Muscle layer of duodenum (tissue), 2 donors: Measurements from ENCODE around the gene HHATL.

Source experiments
- H3K27ac ChIP-seq: one replicate; pipeline ENCODE4 v1.7.0; 2013; ENCODE audit warnings: mild to moderate bottlenecking, low read length
- H3K27me3 ChIP-seq: one replicate; pipeline ENCODE4 v1.7.0; 2013; ENCODE audit warnings: low read depth, mild to moderate bottlenecking, control low read depth, low read length
- H3K36me3 ChIP-seq, 2 donors: one replicate each; pipeline ENCODE4 v1.7.0; 2013; ENCODE audit warnings: low read length in 2 of 2, control low read depth in 1 of 2, mild to moderate bottlenecking in 1 of 2; ENCODE audit not compliant: insufficient read depth in 2 of 2, control insufficient read depth in 1 of 2
- H3K4me1 ChIP-seq, 2 donors: one replicate each; pipeline ENCODE4 v1.7.0; 2013; ENCODE audit warnings: low read length in 2 of 2, mild to moderate bottlenecking in 2 of 2, control low read depth in 1 of 2, moderate library complexity in 1 of 2; ENCODE audit not compliant: insufficient read depth in 2 of 2, control insufficient read depth in 1 of 2
- H3K4me3 ChIP-seq, 2 donors: one replicate each; pipeline ENCODE4 v1.7.0; 2013; ENCODE audit warnings: low read length in 2 of 2, low read depth in 1 of 2, mild to moderate bottlenecking in 1 of 2
- H3K9me3 ChIP-seq, 2 donors: one replicate each; pipeline ENCODE4 v1.7.0; 2013; ENCODE audit warnings: low read length in 2 of 2, control low read depth in 1 of 2, mild to moderate bottlenecking in 1 of 2; ENCODE audit not compliant: control insufficient read depth in 1 of 2
- donor health status: healthy.

HHATL gene

GRCh38 chr3:42664438-42664803 is 38.2 kb downstream of the HHATL start:
- Histone ChIP-seq H3K36me3 (no peaks in the 10 kb centered on the region), H3K4me1 (peaks cover 7 to 32% of the 10 kb centered on the region in 2 donors), H3K27ac (no peak overlapping the region), H3K9me3 (no peaks in the 10 kb centered on the region), H3K4me3 (no peak overlapping the region), H3K27me3 (no peaks in the 10 kb centered on the region)

GRCh38 chr3:42663581-42664437 is 38.8 kb downstream of the HHATL start:
- no peak overlapping the region for H3K27ac ChIP-seq
- no peaks in the 10 kb centered on the region for H3K9me3 ChIP-seq
- H3K36me3 ChIP-seq = peaks cover 0 to 4% of the 10 kb centered on the region in 2 donors
- no peak overlapping the region for H3K4me3 ChIP-seq
- peaks cover 7 to 34% of the 10 kb centered on the region in 2 donors for H3K4me1 ChIP-seq
- H3K27me3 ChIP-seq = no peaks in the 10 kb centered on the region

- no peak overlapping the region for H3K27ac ChIP-seq
- H3K9me3 ChIP-seq = no peaks in the 10 kb centered on the region
- H3K4me3 ChIP-seq = no peak overlapping the region
- peaks cover 0 to 10% of the 10 kb centered on the region in 2 donors for H3K36me3 ChIP-seq
- H3K4me1 ChIP-seq = peaks cover 6 to 31% of the 10 kb centered on the region in 2 donors
- no peaks in the 10 kb centered on the region for H3K27me3 ChIP-seq
Observed at GRCh38 chr3:42662813-42663535, 39.6 kb downstream of the HHATL start.

GRCh38 chr3:42662037-42662812 is 40.4 kb downstream of the HHATL start:
- H3K27me3 ChIP-seq = no peaks in the 10 kb centered on the region
- H3K4me3 ChIP-seq = no peak overlapping the region
- peaks cover 0 to 10% of the 10 kb centered on the region in 2 donors for H3K36me3 ChIP-seq
- H3K4me1 ChIP-seq = peaks cover 0 to 23% of the 10 kb centered on the region in 2 donors
- no peak overlapping the region for H3K27ac ChIP-seq
- no peaks in the 10 kb centered on the region for H3K9me3 ChIP-seq

- Histone ChIP-seq H3K4me3 (no peak overlapping the region), H3K4me1 (peaks cover 0 to 17% of the 10 kb centered on the region in 2 donors), H3K36me3 (peaks cover 0 to 10% of the 10 kb centered on the region in 2 donors), H3K9me3 (no peaks in the 10 kb centered on the region), H3K27me3 (no peaks in the 10 kb centered on the region), H3K27ac (no peak overlapping the region)
Observed at GRCh38 chr3:42661593-42662022, 41.0 kb downstream of the HHATL start.

- Histone ChIP-seq H3K4me3 (no peak overlapping the region), H3K4me1 (peaks cover 0 to 16% of the 10 kb centered on the region in 2 donors), H3K9me3 (no peaks in the 10 kb centered on the region), H3K27me3 (no peaks in the 10 kb centered on the region), H3K36me3 (peaks cover 0 to 10% of the 10 kb centered on the region in 2 donors), H3K27ac (no peak overlapping the region)
Observed at GRCh38 chr3:42660898-42661297, 41.7 kb downstream of the HHATL start.

GRCh38 chr3:42660131-42660715 is 42.4 kb downstream of the HHATL start:
- no peak overlapping the region for H3K27ac ChIP-seq
- no peaks in the 10 kb centered on the region for H3K9me3 ChIP-seq
- H3K4me3 ChIP-seq = no peak overlapping the region
- H3K4me1 ChIP-seq = peaks cover 2 to 23% of the 10 kb centered on the region in 2 donors
- no peaks in the 10 kb centered on the region for H3K27me3 ChIP-seq
- peaks cover 0 to 10% of the 10 kb centered on the region in 2 donors for H3K36me3 ChIP-seq

GRCh38 chr3:42659451-42660130 is 43.0 kb downstream of the HHATL start:
- Histone ChIP-seq H3K4me1 (peaks cover 3 to 27% of the 10 kb centered on the region in 2 donors), H3K27ac (no peak overlapping the region), H3K27me3 (no peaks in the 10 kb centered on the region), H3K4me3 (no peak overlapping the region), H3K36me3 (peaks cover 0 to 11% of the 10 kb centered on the region in 2 donors), H3K9me3 (no peaks in the 10 kb centered on the region)

- Histone ChIP-seq H3K4me3 (no peak overlapping the region), H3K27me3 (no peaks in the 10 kb centered on the region), H3K27ac (no peak overlapping the region), H3K9me3 (no peaks in the 10 kb centered on the region), H3K36me3 (peaks cover 0 to 12% of the 10 kb centered on the region in 2 donors), H3K4me1 (peaks cover 3 to 27% of the 10 kb centered on the region in 2 donors)
Observed at GRCh38 chr3:42658771-42659390, 43.7 kb downstream of the HHATL start.

GRCh38 chr3:42658091-42658770 is 44.4 kb downstream of the HHATL start:
- Histone ChIP-seq H3K27ac (no peak overlapping the region), H3K9me3 (no peaks in the 10 kb centered on the region), H3K4me3 (no peak overlapping the region), H3K36me3 (peaks cover 0 to 12% of the 10 kb centered on the region in 2 donors), H3K4me1 (peaks cover 8 to 34% of the 10 kb centered on the region in 2 donors), H3K27me3 (no peaks in the 10 kb centered on the region)
